Measurements from ENCODE around the gene LGALS8. TPM values are rescaled to one million over a fixed set of nuclear protein-coding genes. Genes with fewer than 3 reads are reported as not detected.

LGALS8 gene
- polyA plus RNA-seq, 1 donor (not counting 4 experiments of a cell fraction or from before 2014, with no cell fraction given), result 75.2 TPM

DNA sequence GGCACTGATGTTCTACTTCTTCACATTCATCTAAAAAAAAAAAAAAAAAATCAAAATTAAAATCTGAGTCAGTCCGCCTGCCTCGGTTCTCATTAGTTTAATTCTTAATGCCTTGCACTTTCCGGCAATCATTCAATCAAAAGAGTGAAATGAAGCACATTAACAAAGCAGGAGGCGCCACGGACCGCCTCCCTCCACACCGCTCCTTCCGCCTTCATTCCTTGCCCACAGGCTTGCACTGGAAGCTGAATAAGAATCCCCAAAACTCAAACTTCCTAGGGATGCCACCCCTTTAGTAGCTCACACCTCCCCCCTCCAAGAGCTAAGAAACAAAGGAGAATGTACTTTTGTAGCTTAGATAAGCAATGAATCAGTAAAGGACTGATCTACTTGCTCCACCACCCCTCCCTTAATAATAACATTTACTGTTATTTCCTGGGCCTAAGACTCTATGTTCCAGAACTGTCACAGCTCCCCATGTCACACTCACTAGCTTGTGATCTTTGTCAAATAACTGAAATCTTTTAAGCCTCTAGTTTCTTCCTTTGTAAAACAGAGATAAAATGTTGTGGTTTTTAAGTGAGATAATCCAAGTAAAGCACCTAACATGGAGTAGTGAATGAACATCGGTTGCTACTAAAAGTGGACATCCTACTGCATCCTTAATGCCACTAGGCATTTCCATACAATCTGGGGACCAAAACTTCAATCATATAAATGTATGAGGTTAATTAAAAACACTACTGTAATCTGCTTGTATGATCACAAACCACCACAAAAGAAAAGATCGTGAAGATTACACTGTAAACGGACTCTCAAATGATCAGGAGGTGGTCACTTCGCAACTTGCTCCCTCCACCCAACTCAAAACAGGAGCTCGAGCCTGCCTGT, 27.4 kb downstream of the LGALS8 start:
- Histone ChIP-seq H3K4me2 (ENCODE audit: control insufficient read depth, extremely low read depth, insufficient read depth, low read depth, low read length) (no peak overlapping the region), H4K20me1 (ENCODE audit: control insufficient read depth, extremely low read depth, insufficient read depth, low read length) (no peaks in the 10 kb centered on the region), H3K4me3 (ENCODE audit: control insufficient read depth in 2 of 3, extremely low read depth in 1 of 3, insufficient read depth in 2 of 3, low read depth in 1 of 3, low read length in 3 of 3) (no peak overlapping the region), H2AFZ (ENCODE audit: control insufficient read depth, low read length) (no peak overlapping the region), H3K9me1 (ENCODE audit: control insufficient read depth, extremely low read depth, insufficient read depth, low read length) (no peaks in the 10 kb centered on the region), H3K9me3 (ENCODE audit: control insufficient read depth, low read depth, low read length) (no peaks in the 10 kb centered on the region), H3K79me2 (ENCODE audit: control insufficient read depth, insufficient read depth, low read length) (no peaks in the 10 kb centered on the region), H3K36me3 (ENCODE audit: control insufficient read depth in 2 of 2, extremely low read depth in 1 of 2, insufficient read depth in 2 of 2, low read length in 2 of 2) (peaks cover 31 to 44% of the 10 kb centered on the region in 2 experiments), H3K9ac (ENCODE audit: control insufficient read depth, extremely low read depth, insufficient read depth, low read length) (no peak overlapping the region), H3K27ac (ENCODE audit: control insufficient read depth, insufficient read depth, low read length) (no peak overlapping the region), H3K4me1 (ENCODE audit: control insufficient read depth, extremely low read depth, insufficient read depth, low read length) (no peaks in the 10 kb centered on the region), H3K27me3 (ENCODE audit: control insufficient read depth, extremely low read depth, insufficient read depth, low read length) (no peaks in the 10 kb centered on the region)
- FAIRE-seq (no peak), DNase-seq (ENCODE audit: low read depth, low spot score) (no peak)
- dilution Hi-C loops (cut with MboI; ENCODE audit: extremely low pct_ligation_motif_present, low sequenced_read_pairs), result no loop called here
- no peak for TF ChIP-seq EZH2 (IDR thresholded peaks at IDR 0.05; ENCODE audit: low read length)
- TF ChIP-seq, protein P1, sequence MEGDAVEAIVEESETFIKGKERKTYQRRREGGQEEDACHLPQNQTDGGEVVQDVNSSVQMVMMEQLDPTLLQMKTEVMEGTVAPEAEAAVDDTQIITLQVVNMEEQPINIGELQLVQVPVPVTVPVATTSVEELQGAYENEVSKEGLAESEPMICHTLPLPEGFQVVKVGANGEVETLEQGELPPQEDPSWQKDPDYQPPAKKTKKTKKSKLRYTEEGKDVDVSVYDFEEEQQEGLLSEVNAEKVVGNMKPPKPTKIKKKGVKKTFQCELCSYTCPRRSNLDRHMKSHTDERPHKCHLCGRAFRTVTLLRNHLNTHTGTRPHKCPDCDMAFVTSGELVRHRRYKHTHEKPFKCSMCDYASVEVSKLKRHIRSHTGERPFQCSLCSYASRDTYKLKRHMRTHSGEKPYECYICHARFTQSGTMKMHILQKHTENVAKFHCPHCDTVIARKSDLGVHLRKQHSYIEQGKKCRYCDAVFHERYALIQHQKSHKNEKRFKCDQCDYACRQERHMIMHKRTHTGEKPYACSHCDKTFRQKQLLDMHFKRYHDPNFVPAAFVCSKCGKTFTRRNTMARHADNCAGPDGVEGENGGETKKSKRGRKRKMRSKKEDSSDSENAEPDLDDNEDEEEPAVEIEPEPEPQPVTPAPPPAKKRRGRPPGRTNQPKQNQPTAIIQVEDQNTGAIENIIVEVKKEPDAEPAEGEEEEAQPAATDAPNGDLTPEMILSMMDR (optimal IDR thresholded peaks at IDR 0.05 in 1 of 3, IDR thresholded peaks at IDR 0.05 in 1 of 3, conservative IDR thresholded peaks at IDR 0.05 in 1 of 3; ENCODE audit: extremely low read depth in 1 of 3, insufficient read depth in 2 of 3, low read length in 3 of 3), result no peak

DNA sequence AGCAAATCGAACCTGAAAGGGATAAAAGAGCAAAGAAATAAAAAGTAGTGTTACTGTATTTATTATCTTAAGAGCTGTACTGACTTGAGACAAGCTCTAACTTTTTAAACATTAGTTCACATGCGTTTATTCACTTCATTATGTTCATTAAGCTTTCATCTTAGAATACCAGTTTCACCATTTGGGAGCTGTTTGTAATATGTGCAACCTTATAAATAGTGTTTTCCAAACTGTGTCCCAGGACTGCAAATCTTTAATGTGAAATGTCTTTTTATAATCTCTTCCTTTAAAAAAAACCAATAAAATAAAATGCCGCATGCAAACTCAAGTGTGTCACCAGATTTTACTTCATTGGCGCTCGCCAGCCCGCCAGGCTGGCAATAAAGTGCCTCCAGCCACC, 28.3 kb downstream of the LGALS8 start:
- no peak overlapping the region for H3K4me3 ChIP-seq (ENCODE audit: control insufficient read depth in 2 of 3, extremely low read depth in 1 of 3, insufficient read depth in 2 of 3, low read depth in 1 of 3, low read length in 3 of 3)
- FAIRE-seq, result no peak
- dilution Hi-C loops (cut with MboI; ENCODE audit: extremely low pct_ligation_motif_present, low sequenced_read_pairs), result no loop called here
- H4K20me1 ChIP-seq (ENCODE audit: control insufficient read depth, extremely low read depth, insufficient read depth, low read length), result no peaks in the 10 kb centered on the region
- no peaks in the 10 kb centered on the region for H3K27me3 ChIP-seq (ENCODE audit: control insufficient read depth, extremely low read depth, insufficient read depth, low read length)
- peaks cover 37 to 46% of the 10 kb centered on the region in 2 experiments for H3K36me3 ChIP-seq (ENCODE audit: control insufficient read depth in 2 of 2, extremely low read depth in 1 of 2, insufficient read depth in 2 of 2, low read length in 2 of 2)
- H3K4me1 ChIP-seq (ENCODE audit: control insufficient read depth, extremely low read depth, insufficient read depth, low read length), result no peaks in the 10 kb centered on the region
- no peaks in the 10 kb centered on the region for H3K79me2 ChIP-seq (ENCODE audit: control insufficient read depth, insufficient read depth, low read length)
- H3K27ac ChIP-seq (ENCODE audit: control insufficient read depth, insufficient read depth, low read length), result no peak overlapping the region
- TF ChIP-seq, protein P1 (optimal IDR thresholded peaks at IDR 0.05 in 1 of 3, IDR thresholded peaks at IDR 0.05 in 1 of 3, conservative IDR thresholded peaks at IDR 0.05 in 1 of 3; ENCODE audit: extremely low read depth in 1 of 3, insufficient read depth in 2 of 3, low read length in 3 of 3), result no peak
- no peak for TF ChIP-seq EZH2 (IDR thresholded peaks at IDR 0.05; ENCODE audit: low read length)
- H3K4me2 ChIP-seq (ENCODE audit: control insufficient read depth, extremely low read depth, insufficient read depth, low read depth, low read length), result no peak overlapping the region
- no peaks in the 10 kb centered on the region for H3K9me3 ChIP-seq (ENCODE audit: control insufficient read depth, low read depth, low read length)
- DNase-seq (ENCODE audit: low read depth, low spot score), result no peak
- no peaks in the 10 kb centered on the region for H3K9me1 ChIP-seq (ENCODE audit: control insufficient read depth, extremely low read depth, insufficient read depth, low read length)
- H2AFZ ChIP-seq (ENCODE audit: control insufficient read depth, low read length), result no peak overlapping the region
- no peak overlapping the region for H3K9ac ChIP-seq (ENCODE audit: control insufficient read depth, extremely low read depth, insufficient read depth, low read length)
